GM12801 (cell line): ENCODE results near the gene C11orf98.

Experiments used
- CTCF ChIP-seq: IDR thresholded peaks from one replicate; pipeline ENCODE4 v1.5.1; 2011; ENCODE audit warnings: control low read depth; ENCODE audit not compliant: insufficient read length; ENCODE audit errors: extremely low read depth

C11orf98 gene

GRCh38 chr11:62665075-62665598, at the start of gene C11orf98, which contains the start of gene CSKMT:
Gene C11orf98 (minus strand): TSS chr11:62665210. CDS start chr11:62665169, 41 bp downstream.
Gene CSKMT (plus strand): TSS chr11:62665312. CDS start chr11:62665880, 568 bp downstream.
- TF ChIP-seq CTCF, result no peak

GRCh38 chr11:62713343-62713742, 48.3 kb upstream of the C11orf98 start:
- no peak for TF ChIP-seq CTCF

- no peak for TF ChIP-seq CTCF
Measured at GRCh38 chr11:62712861-62713260, 47.9 kb upstream of the C11orf98 start.

- TF ChIP-seq CTCF, result no peak
Measured at GRCh38 chr11:62712276-62712812, 47.3 kb upstream of the C11orf98 start.

GRCh38 chr11:62710001-62710345, 45.0 kb upstream of the C11orf98 start:
- no peak for TF ChIP-seq CTCF

GRCh38 chr11:62709247-62710000, 44.4 kb upstream of the C11orf98 start:
- no peak for TF ChIP-seq CTCF

GRCh38 chr11:62708793-62709192, 43.8 kb upstream of the C11orf98 start:
- TF ChIP-seq CTCF, result no peak
